ENCODE measurements around the gene FLACC1. TPM values are rescaled to one million over a fixed set of nuclear protein-coding genes. Genes with fewer than 3 reads are reported as not detected.
"Not testable (repeated sequence)": the region's sequence is repeated elsewhere in the genome, so short reads cannot be mapped to it uniquely, and the experiment has no call there.

Gene FLACC1
- total RNA-seq, 1 experiment from 2014 or later: 1.1 TPM

DNA sequence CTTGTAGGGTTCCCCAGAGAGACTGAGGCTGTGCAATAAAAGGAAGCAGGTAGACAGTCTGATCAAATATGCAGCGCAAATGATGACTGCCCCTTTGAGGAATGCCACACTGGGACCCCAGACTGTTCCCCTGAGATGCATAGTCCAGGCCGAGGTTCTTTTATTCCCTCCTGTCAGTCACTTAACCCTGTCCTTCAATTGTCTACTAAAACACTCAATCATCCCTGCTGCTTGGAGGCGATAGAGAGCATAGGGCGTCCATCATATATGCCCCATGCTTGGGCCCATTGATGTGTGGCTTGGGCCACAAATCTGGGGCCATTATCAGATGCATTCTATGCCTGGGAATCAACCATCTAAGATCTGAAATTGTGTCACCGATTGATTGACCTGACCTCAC, 112.3 kb downstream of the FLACC1 start:
- Mint-ChIP-seq H3K27me3 (ENCODE audit: insufficient read depth, unreplicated experiment) (no peaks in the 10 kb centered on the region), H3K4me3 (ENCODE audit: unreplicated experiment) (no peak overlapping the region), H3K9me3 (ENCODE audit: unreplicated experiment) (peaks cover 7% of the 10 kb centered on the region), H3K4me1 (ENCODE audit: insufficient read depth, unreplicated experiment) (peaks cover 5% of the 10 kb centered on the region), H3K27ac (ENCODE audit: low read depth, unreplicated experiment) (no peak overlapping the region), H3K36me3 (ENCODE audit: insufficient read depth, unreplicated experiment) (peaks cover 23% of the 10 kb centered on the region)
- TF ChIP-seq, protein P1, sequence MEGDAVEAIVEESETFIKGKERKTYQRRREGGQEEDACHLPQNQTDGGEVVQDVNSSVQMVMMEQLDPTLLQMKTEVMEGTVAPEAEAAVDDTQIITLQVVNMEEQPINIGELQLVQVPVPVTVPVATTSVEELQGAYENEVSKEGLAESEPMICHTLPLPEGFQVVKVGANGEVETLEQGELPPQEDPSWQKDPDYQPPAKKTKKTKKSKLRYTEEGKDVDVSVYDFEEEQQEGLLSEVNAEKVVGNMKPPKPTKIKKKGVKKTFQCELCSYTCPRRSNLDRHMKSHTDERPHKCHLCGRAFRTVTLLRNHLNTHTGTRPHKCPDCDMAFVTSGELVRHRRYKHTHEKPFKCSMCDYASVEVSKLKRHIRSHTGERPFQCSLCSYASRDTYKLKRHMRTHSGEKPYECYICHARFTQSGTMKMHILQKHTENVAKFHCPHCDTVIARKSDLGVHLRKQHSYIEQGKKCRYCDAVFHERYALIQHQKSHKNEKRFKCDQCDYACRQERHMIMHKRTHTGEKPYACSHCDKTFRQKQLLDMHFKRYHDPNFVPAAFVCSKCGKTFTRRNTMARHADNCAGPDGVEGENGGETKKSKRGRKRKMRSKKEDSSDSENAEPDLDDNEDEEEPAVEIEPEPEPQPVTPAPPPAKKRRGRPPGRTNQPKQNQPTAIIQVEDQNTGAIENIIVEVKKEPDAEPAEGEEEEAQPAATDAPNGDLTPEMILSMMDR (IDR thresholded peaks at IDR 0.05; ENCODE audit: unreplicated experiment): no peak
- no peak for DNase-seq (ENCODE audit: unreplicated experiment)
- intact Hi-C loops (cut with micrococcal nuclease): no loop called here
- POLR2A ChIA-PET: interaction anchor here (0.7 kb wide), 1 partner anchor 666 kb away, joined by 4 read pairs; no protein-coding TSS in a partner anchor
- BruUV-seq (replicated peaks): no TSS peak
- CTCF ChIA-PET: interaction anchor here (1.2 kb wide), 1 partner anchor 118 kb away, joined by 3 read pairs; no protein-coding TSS in a partner anchor

DNA sequence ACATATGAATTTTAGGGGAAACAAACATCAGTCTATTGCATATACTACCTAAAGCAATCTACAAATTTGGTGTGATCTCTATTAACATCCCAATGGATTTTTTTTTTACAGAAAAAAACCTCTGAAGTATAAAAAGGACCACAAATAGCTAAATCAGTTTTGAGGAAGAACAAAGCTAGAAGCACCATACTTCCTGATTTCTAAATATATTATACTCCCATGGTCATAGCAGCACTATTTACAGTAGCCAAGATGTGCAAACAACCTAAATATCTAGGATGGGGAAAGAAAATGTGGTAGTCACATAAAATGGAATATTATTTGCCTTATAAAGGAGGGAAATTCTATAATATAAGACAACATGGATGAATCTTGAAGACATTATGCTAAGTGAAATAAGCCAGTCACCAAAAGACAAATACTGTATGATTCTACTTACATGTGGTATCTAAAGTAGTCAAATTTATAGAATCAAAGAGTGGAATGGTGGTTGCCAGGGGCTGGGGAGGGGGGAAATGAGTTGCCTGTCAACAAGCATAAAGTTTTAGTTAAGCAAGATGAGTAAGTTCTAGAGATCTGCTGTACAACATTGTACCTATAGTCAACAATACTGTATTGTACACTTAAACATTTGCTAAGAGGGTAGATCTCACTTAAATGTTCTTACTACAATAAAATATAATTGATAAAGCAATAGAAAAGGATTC, 114.4 kb downstream of the FLACC1 start:
- ChIA-PET CTCF (interaction anchor here (0.7 kb wide), 2 partner anchors 122 to 197 kb away, joined by 3 read pairs; no protein-coding TSS in a partner anchor), POLR2A (interaction anchor here (0.6 to 1.6 kb wide), 2 partner anchors 9 to 15 kb away, joined by 4 to 5 read pairs; no protein-coding TSS in a partner anchor)
- intact Hi-C loops (cut with micrococcal nuclease): no loop called here
- Mint-ChIP-seq H3K4me3 (ENCODE audit: unreplicated experiment) (no peak overlapping the region), H3K4me1 (ENCODE audit: insufficient read depth, unreplicated experiment) (no peaks in the 10 kb centered on the region), H3K36me3 (ENCODE audit: insufficient read depth, unreplicated experiment) (peaks cover 25% of the 10 kb centered on the region), H3K27ac (ENCODE audit: low read depth, unreplicated experiment) (no peak overlapping the region), H3K9me3 (ENCODE audit: unreplicated experiment) (peaks cover 7% of the 10 kb centered on the region), H3K27me3 (ENCODE audit: insufficient read depth, unreplicated experiment) (no peaks in the 10 kb centered on the region)
- DNase-seq (ENCODE audit: unreplicated experiment): no peak
- TF ChIP-seq, protein P1 (IDR thresholded peaks at IDR 0.05; ENCODE audit: unreplicated experiment): no peak
- no TSS peak for BruUV-seq (replicated peaks)

DNA sequence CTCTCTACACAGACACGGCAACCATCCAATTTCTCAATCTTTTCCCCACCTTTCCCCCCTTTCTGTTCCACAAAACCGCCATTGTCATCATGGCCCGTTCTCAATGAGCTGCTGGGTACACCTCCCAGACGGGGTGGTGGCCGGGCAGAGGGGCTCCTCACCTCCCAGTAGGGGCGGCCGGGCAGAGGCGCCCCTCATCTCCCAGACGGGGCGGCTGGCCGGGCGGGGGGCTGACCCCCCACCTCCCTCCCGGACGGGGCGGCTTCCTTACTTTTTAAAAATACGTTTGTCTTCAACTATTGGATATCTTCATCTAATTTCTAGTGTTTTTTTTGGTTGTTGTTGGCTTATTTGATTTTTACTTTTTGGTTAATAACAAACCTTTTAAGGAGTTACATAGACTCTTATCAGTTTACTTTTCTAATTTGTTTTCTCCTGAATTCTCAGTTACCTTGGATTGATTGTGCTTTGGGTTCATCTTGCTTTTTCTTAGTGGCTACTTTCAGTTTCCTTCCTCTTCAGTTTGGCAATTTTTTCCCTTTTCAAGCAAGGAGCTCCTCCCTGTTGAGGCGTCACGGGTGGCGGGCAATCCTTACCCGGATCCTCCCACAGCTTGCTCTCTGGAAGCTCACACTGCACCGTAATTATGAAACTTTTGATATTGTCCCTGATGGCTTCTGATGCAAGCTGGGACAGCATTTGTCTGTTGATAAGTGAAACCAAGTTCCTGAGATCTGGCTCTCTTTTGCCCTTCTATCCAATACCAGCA, 117.8 kb downstream of the FLACC1 start:
- DNase-seq (ENCODE audit: unreplicated experiment); H3K4me3 Mint-ChIP-seq (ENCODE audit: unreplicated experiment); H3K27ac Mint-ChIP-seq (ENCODE audit: low read depth, unreplicated experiment); H3K9me3 Mint-ChIP-seq (ENCODE audit: unreplicated experiment); POLR2A ChIA-PET; H3K27me3 Mint-ChIP-seq (ENCODE audit: insufficient read depth, unreplicated experiment); BruUV-seq (replicated peaks): not testable (repeated sequence)
- Mint-ChIP-seq H3K36me3 (ENCODE audit: insufficient read depth, unreplicated experiment) (peaks cover 39% of the 10 kb centered on the region), H3K4me1 (ENCODE audit: insufficient read depth, unreplicated experiment) (peaks cover 12% of the 10 kb centered on the region)
- intact Hi-C loops (cut with micrococcal nuclease): loop anchor here (10.0 kb wide), 2 partner anchors 465 to 555 kb away; no protein-coding TSS in a partner anchor
- CTCF ChIA-PET: interaction anchor here (0.7 kb wide), 1 partner anchor 18 kb away, joined by 3 read pairs; no protein-coding TSS in a partner anchor

Other genes with a start within 250 kb of the FLACC1 start
- 69.2 and 70.1 TPM in 2 replicates for gene CFLAR, start 241.2 kb downstream of the FLACC1 start, total RNA-seq (2022)
- 0.19 and 0.27 TPM in 2 replicates for gene CASP10, start 174.2 kb downstream of the FLACC1 start, total RNA-seq (2022)
- 32.8 and 35.2 TPM in 2 replicates for gene CASP8, start 96.8 kb downstream of the FLACC1 start, total RNA-seq (2022)
- gene TRAK2, start 94.1 kb upstream of the FLACC1 start, total RNA-seq (2022): 11.5 and 19.9 TPM in 2 replicates
- 22.9 and 29.8 TPM in 2 replicates for gene STRADB, start 94.4 kb upstream of the FLACC1 start, total RNA-seq (2022)

All from MCF 10A (cell line).